Right forelimb (tissue), 1 donor: ENCODE data around the gene HSD17B12.
"Not testable (repeated sequence)": the region's sequence is repeated elsewhere in the genome, so short reads cannot be mapped to it uniquely, and the experiment has no call there.

Experiments used
- DNase-seq: peaks from one replicate; pipeline ENCODE4 v3.0.0-alpha.2; 2018

Gene HSD17B12

DNA sequence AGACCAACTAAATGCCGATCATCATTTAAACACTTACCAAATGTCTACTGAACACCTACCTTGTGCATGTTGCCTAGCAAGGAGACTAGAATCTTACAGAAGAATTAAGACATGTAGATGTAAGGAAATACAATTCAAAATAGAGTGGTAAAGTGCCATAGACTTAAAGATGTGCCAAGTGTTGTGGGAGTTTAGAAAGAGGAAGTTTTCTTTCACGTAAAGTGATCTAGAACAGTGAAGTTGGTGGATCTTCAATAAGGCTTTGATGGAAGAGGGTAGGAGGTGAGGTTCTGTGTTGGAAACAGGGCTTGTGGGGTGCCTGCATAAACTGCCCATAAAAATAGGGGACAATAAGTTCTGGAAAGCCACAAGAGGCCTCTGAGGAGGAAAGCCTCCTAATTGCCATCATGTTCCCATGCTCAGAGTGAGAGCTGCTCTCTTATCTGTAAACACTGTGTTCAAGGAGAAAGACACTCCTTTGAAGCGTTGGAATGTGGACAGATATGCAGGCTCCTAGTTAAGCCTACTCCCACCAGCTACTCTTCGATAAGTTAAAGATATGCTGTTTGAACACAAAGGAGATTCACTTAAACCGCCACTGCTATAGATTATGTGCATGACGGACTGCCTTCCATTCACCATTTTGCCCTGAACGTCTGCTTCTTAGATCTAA, 66.7 kb downstream of the HSD17B12 start:
- no peak for DNase-seq

GRCh38 chr11:43748095-43748494, 67.6 kb downstream of the HSD17B12 start:
- no peak for DNase-seq

GRCh38 chr11:43751726-43752125, 71.2 kb downstream of the HSD17B12 start:
- no peak for DNase-seq

DNA sequence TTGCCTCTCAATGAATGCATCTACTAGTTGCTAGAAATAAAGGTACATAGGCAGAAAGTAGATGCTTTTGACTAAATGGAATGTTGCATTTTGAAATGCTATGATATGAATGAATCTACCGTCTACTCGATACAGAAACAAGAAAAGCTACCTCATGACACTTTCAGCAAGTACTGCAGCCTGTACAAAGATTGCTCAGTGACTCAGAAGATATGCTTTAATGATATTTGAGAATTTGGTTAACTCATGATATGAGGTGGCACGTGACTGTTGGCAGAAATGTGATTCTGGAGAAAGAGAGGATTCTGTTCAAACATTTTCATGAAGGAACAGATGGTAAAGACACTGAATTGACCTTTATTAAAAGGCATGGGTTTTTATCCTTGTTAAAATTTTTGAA, 76.0 kb downstream of the HSD17B12 start:
- no peak for DNase-seq

- DNase-seq, result no peak
These were observed 78.4 kb downstream of the HSD17B12 start for GRCh38 chr11:43758927-43759326.

- no peak for DNase-seq
These were observed 80.4 kb downstream of the HSD17B12 start for GRCh38 chr11:43760902-43761301.

GRCh38 chr11:43765194-43765593, 84.7 kb downstream of the HSD17B12 start:
- DNase-seq, result no peak

DNA sequence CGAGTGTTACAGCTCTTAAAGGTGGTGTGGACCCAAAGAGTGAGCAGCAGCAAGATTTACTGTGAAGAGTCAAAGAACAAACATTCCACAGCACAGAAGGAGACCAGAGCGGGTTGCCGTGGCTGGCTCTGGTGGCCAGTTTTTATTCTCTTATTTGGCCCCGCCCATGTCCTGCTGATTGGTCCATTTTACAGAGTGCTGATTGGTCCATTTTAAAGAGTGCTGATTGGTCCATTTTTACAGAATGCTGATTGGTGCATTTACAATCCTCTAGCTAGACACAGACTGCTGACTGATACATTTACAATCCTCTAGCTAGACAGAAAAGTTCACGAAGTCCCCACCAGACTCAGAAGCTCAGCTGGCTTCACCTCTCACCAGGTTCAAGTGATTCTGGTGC, 88.1 kb downstream of the HSD17B12 start:
- not testable (repeated sequence) for DNase-seq

DNA sequence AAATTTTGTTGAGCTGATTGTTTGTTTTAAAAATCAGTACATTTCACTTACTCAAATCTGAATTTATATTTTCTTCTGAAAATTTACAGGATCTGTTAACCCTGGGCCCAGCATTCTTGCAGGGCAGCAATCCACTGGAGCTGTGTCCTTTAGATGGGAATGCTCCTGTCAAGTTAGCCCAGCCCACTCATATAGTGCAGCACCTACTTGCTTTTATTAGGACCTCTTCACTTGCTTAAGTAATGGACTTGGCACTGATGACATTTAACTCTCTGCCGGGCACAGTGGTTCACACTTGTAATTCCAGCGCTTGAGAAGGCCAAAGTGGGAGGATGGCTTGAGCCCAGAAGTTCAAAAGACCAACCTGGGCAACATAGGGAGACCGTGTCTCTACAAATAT, 89.6 kb downstream of the HSD17B12 start:
- no peak for DNase-seq

- DNase-seq, result no peak
These were observed 92.2 kb downstream of the HSD17B12 start for GRCh38 chr11:43772733-43773132.

DNA sequence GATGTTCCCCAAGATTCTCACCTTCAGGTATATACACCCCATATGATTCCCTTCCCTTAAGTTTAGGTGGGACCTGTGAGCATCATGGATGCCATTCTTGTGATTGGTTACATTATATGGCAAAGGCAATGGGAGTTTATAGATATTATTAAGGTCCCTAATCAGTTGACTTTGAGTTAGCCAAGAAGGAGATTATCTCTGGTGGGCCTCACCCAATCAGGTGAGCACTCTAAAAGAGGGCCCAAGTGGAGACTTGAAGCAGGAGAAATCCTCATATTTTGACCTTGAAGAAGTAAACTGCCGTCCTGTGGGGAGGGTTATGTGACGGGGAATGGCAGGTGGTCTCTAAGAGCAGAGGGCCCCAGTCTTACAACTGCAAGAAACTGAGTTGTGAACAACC, 94.2 kb downstream of the HSD17B12 start:
- no peak for DNase-seq

- DNase-seq, result no peak
These were observed 98.8 kb downstream of the HSD17B12 start for GRCh38 chr11:43779306-43779705.

DNA sequence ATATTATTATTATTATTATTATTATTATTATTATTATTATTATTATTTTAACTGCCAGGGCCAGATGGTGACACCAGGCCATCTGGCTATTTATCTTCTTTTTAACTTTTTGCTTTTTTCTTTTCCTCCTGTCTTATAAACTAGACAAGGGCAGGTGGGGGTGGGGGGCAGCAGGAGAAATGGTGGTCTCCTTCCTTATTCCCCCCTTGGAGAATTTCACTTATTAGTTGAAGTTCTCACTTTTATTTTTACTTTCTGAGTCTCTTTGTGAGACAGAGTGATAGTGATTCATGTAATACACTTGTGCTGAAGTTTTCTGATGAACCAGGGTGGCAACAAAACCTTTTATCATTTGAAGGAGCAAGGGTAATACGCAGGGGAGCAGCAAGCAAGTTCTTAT, 103.8 kb downstream of the HSD17B12 start:
- DNase-seq, result no peak

- DNase-seq, result no peak
These were observed 104.3 kb downstream of the HSD17B12 start for GRCh38 chr11:43784866-43785265.

DNA sequence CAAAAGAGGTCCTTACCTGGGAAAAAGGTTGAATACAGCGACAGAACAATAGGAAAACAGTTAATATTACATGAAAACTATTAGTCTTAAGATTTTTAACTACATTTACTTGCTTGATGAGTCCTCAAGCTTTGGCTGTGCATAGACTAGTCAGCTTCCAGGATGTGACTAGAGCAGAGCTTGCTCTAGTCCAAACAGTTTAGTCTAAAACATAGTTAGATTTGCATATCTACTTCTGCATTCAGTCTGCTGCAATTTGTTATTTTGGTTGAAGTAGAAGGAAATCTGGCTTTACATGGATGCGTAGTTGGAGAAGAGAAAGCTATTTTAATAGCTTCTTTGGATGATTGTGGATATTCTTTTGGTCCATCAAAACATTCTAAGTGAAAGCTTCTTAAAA, 104.8 kb downstream of the HSD17B12 start:
- DNase-seq, result no peak

- no peak for DNase-seq
These were observed 105.5 kb downstream of the HSD17B12 start for GRCh38 chr11:43786016-43786415.

DNA sequence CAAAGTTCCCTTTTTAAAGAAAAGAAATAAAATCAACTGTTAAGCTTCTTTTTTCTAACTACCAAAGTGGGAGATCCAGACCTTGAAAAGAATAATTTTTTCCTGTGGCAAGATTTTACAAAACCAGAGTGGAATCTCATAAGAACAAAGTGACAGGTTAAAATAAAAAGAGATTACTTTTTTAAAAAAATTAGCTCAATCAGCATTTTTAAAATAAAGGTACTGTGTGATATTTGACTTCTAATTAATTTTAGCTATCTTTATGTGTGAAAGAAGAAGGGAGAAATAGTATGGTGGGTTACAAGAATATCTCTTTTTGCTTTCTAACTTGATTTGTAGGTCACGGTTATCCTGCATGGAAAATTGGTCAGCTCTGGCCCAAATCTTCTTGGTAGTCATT, 107.3 kb downstream of the HSD17B12 start:
- DNase-seq, result no peak

DNA sequence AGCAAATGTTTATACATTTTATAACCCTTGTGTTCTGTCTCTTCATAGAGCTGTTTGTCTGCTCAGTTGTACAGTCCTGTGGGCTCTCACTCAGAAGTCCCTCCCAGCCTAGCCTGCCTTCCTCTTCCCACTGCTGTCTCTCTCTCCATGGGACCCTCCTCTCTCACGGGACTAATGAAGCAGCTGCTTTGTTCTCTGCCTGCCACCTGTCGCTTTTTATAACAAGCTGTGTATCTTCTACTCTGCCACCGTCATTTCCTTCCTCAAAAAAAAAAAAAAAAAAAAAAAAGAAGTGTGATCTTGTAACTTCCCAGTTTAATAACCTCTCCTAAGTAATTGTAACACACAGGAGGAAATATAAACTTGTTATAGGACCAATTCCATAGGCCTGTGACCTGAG, 107.9 kb downstream of the HSD17B12 start:
- no peak for DNase-seq

- DNase-seq, result no peak
These were observed 109.3 kb downstream of the HSD17B12 start for GRCh38 chr11:43789700-43790443.

DNA sequence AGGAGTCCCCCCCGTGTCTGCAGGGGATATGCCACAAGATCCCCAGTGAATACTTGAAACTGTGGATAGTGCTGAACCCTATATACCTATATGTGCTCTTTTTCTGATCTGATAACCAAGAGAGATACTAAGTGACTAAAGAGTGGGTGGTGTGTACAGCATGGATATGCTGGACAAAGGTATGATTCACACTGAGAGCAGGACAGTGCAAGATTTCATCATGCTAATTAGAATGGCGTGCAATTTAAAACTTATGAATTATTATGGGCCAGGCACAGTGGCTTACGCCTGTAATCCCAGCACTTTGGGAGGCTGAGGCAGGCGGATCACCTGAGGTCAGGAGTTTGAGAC, 109.9 kb downstream of the HSD17B12 start:
- DNase-seq, result no peak

DNA sequence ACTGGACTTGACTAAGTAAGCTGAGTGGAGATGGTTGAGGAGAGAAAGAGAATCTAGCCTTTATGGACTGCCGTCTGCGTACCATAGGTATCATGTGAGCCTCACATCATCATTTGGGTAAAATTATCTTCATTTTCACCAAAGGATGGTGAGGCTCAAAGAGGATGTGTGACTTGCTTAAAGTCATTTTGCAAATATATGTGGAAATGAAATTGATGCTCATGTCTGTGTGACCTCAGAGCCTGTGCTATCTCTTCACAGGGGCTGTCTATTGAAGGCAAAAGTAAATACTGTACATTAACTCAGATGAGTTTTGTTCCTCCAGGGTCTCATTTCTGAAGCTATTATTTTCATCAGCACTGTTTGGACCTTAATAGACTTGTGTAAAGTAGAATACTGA, 116.8 kb downstream of the HSD17B12 start:
- no peak for DNase-seq

DNA sequence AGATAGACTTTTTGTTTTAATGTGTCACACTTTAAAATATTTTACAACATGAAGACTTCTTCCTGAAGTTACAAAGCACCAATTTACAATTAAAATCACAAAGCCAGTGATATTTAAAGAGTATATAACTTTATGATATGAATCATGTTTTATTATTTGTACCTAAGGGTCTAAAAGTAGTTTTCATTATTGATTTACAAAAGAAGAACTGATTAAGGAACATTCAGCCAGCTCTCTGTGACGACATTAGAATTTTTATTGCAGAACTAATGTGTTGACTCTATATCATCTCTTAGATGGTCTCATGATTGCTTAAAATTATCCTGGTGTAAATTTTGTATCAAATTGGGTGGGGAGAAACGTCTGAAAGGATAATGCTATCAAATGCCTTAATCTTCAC, 117.3 kb downstream of the HSD17B12 start:
- no peak for DNase-seq

DNA sequence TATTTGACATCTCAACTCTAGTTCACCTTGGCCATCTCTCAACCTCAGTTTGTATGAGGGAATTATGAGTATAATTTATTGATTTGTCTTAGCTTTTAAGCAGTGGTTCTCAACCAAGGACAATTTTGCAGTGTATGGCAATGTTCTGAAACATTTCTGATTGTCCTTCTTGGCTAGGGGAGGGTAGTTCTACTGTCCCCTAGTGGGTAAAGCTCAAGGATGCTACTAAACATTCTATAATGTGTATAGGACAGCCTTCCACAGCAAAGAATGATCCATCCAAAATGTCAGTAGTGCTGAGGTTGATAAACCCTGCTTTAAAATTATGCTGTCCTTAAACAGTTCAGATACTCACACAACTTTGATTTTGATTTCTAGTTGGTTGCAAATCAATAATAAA, 122.0 kb downstream of the HSD17B12 start:
- DNase-seq, result no peak

DNA sequence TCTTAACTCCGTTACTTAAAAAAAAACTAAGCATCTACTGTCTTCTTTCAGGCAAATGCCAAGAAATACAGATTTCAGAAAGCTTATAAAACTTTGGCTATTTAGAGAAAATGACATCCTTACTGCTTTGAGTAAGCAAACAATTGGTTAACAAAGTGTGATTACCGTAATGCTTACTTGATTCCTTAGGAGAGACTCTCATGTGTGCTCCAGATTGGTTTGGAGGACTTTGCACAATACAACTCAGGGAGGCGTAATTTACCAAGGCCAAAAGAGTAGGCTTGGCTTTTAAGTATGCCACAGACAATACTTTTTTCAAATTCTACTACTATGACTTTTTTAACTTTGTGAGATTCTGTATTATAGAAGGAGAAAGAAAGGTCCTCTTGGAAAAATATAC, 123.2 kb downstream of the HSD17B12 start:
- no peak for DNase-seq

GRCh38 chr11:43806976-43807375, 126.4 kb downstream of the HSD17B12 start:
- DNase-seq, result no peak
